Cardiac muscle cell (in vitro differentiated cells and primary cell): Measurements from ENCODE around the gene HSPB9. TPM values are rescaled to one million over a fixed set of nuclear protein-coding genes. Genes with fewer than 3 reads are reported as not detected.
A peak's percentile ranks its signal among the peaks of the same experiment; 100 is the strongest.
"Not testable (repeated sequence)": the region's sequence is repeated elsewhere in the genome, so short reads cannot be mapped to it uniquely, and the experiment has no call there.

Experiments used
- DNase-seq, 2 donors: peaks; one replicate each; pipeline versions ENCODE4 v3.0.0 to v3.0.0-alpha.2; 2010 to 2017; ENCODE audit warnings: low read depth in 1 of 2, low spot score in 1 of 2
- H3K27ac ChIP-seq: fragments of 200-600 bp; sonication (generic); 2 replicates; pipeline ENCODE4 v1.5.1; 2016
- H3K27me3 ChIP-seq: fragments of 200-600 bp; sonication (generic); 2 replicates; pipeline ENCODE4 v1.6.0; 2016; ENCODE audit warnings: control low read depth
- H3K36me3 ChIP-seq: fragments of 200-600 bp; sonication (generic); 2 replicates; pipeline ENCODE4 v1.5.1; 2016; ENCODE audit warnings: control low read depth
- H3K4me1 ChIP-seq: fragments of 200-600 bp; sonication (generic); 2 replicates; pipeline ENCODE4 v1.8.1; 2017; ENCODE audit warnings: low read depth, mild to moderate bottlenecking, mixed run types
- H3K4me3 ChIP-seq: fragments of 200-600 bp; sonication (generic); 2 replicates; pipeline ENCODE4 v1.5.1; 2016; ENCODE audit warnings: mild to moderate bottlenecking
- H3K9me3 ChIP-seq: fragments of 200-600 bp; sonication (generic); 2 replicates; pipeline ENCODE4 v1.5.1; 2017; ENCODE audit warnings: low read depth, mild to moderate bottlenecking, control low read depth
- polyA plus RNA-seq: library from polyadenylated mRNA; unstranded; fragments of >200 nt; fragmentation: Nextera tagmentation; extraction: Ambion mirVana; gene quantifications from 2 replicates; pipeline ENCODE4 v1.2.1, GENCODE V29; 2016
- total RNA-seq: library from RNA; depleted of rRNA; stranded (reverse); fragments of >200 nt; gene quantifications from 2 replicates; pipeline ENCODE4 v1.2.3, GENCODE V29; 2016
- TF ChIP-seq, protein P1 (sequence below): IDR thresholded peaks from 2 replicates; pipeline ENCODE4 v1.5.1; 2012; ENCODE audit warnings: low read depth, mild to moderate bottlenecking, low read length

HSPB9 gene
- total and polyA plus RNA-seq, 2 experiments from 2014 or later = 0.06 to 0.51 TPM

DNA sequence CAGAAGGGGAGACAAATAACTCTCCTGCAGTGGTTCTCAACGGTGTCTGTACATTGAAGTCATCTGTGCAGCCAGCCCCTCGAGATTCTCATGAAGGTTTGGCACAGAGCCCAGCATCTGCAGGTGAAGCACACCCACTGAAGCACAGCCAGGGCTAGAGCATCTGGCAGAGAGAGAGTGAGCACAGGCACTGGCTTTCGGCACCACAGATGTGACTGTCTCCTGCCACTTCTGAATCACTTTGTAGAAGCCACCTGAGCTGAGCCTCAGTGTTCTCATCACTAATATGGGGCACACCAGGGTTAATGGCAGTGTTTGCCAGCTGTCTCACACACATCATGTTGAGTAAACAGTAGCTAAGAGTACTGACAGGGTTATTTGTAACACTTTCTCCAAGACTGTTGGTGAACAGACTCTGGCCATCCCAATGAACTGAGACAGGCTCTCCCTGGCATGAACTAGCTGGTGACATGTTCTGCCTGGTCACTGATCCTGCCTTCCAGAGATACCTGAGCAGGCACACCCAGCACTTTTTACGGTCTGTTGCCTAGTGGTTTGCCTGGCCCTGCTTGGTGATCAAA is 10.9 kb downstream of the HSPB9 start:
- H3K4me3 ChIP-seq = no peak overlapping the region
- H3K27ac ChIP-seq = no peak overlapping the region
- H3K27me3 ChIP-seq = no peaks in the 10 kb centered on the region
- peaks cover 9% of the 10 kb centered on the region for H3K4me1 ChIP-seq
- peak in 1 of 2 donors; percentile 43 for DNase-seq
- no peaks in the 10 kb centered on the region for H3K9me3 ChIP-seq
- H3K36me3 ChIP-seq = peaks cover 14% of the 10 kb centered on the region
- TF ChIP-seq, protein P1, sequence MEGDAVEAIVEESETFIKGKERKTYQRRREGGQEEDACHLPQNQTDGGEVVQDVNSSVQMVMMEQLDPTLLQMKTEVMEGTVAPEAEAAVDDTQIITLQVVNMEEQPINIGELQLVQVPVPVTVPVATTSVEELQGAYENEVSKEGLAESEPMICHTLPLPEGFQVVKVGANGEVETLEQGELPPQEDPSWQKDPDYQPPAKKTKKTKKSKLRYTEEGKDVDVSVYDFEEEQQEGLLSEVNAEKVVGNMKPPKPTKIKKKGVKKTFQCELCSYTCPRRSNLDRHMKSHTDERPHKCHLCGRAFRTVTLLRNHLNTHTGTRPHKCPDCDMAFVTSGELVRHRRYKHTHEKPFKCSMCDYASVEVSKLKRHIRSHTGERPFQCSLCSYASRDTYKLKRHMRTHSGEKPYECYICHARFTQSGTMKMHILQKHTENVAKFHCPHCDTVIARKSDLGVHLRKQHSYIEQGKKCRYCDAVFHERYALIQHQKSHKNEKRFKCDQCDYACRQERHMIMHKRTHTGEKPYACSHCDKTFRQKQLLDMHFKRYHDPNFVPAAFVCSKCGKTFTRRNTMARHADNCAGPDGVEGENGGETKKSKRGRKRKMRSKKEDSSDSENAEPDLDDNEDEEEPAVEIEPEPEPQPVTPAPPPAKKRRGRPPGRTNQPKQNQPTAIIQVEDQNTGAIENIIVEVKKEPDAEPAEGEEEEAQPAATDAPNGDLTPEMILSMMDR = no peak

DNA sequence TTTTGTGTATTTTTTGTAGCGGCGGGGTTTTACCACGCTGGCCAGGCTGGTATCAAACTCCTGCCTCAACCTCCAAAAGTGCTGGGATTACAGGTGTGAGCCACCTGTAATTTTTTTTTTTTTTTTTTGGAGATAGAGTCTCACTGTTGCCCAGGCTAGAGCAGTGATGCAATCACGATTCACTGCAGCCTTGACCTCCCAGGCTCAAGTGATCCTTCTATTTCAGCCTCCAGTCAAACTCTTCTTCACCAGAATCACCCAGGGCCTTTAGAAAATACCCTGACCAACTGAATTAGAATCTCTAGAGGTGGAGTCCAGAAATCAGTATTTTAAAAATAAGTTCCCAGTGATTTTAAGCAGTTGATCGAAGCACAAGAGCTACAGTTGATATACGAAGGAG is 12.5 kb downstream of the HSPB9 start:
- H3K9me3 ChIP-seq = no peaks in the 10 kb centered on the region
- no peak for DNase-seq
- H3K27ac ChIP-seq = peak overlapping the region; percentile 34
- peaks cover 9% of the 10 kb centered on the region for H3K4me1 ChIP-seq
- no peaks in the 10 kb centered on the region for H3K36me3 ChIP-seq
- TF ChIP-seq, protein P1 = no peak
- no peaks in the 10 kb centered on the region for H3K27me3 ChIP-seq
- H3K4me3 ChIP-seq = no peak overlapping the region

GRCh38 chr17:42135664-42136653 is 13.4 kb downstream of the HSPB9 start:
- peak overlapping the region; percentile 34 for H3K27ac ChIP-seq
- H3K9me3 ChIP-seq = no peaks in the 10 kb centered on the region
- H3K4me1 ChIP-seq = peaks cover 9% of the 10 kb centered on the region
- TF ChIP-seq, protein P1 = no peak
- H3K27me3 ChIP-seq = no peaks in the 10 kb centered on the region
- no peaks in the 10 kb centered on the region for H3K36me3 ChIP-seq
- peak; percentile 41 to 86 for DNase-seq
- H3K4me3 ChIP-seq = no peak overlapping the region

GRCh38 chr17:42136654-42137051 is 14.0 kb downstream of the HSPB9 start:
- no peak for DNase-seq
- Histone ChIP-seq H3K36me3 (no peaks in the 10 kb centered on the region), H3K9me3 (no peaks in the 10 kb centered on the region), H3K27me3 (no peaks in the 10 kb centered on the region), H3K4me1 (peaks cover 15% of the 10 kb centered on the region), H3K4me3 (no peak overlapping the region), H3K27ac (no peak overlapping the region)
- TF ChIP-seq, protein P1 = no peak

DNA sequence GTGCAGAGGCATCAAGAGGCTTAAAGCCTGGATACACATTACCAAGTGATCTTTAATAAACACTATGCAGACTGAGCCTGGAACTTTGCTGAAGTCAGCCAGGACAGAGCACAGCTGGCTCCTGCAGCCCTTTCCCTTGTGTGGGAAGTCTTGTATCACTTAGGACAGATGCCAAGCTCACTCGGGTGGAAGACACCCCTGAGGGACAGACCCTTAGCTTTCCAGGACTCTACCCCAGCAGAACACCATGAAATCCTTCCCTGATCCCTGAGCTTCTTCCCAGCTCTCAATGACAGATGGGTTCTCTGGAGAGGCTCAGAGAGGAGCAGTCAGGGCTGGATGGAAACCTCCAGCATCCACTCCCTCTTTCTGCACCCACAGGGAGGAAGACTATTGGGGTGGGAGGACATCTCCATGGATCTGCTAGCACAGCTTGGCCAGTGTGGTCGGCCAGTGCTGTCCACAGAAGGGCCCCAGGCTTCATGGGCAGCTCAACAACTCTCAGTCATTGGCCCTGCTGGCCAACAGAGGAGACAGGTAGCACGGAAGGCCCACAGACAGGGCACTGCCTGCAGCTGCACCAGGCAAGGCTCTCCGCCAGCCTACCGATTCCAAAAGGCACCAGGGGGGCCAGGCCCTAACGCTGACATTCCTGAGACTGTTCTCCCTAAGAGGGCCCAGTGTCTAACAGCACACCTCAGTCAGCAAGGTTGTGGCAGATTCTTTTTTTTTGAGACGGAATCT is 16.3 kb downstream of the HSPB9 start:
- peak overlapping the region; percentile 40 for H3K27ac ChIP-seq
- no peaks in the 10 kb centered on the region for H3K36me3 ChIP-seq
- H3K4me3 ChIP-seq = no peak overlapping the region
- peaks cover 32% of the 10 kb centered on the region for H3K4me1 ChIP-seq
- no peaks in the 10 kb centered on the region for H3K9me3 ChIP-seq
- TF ChIP-seq, protein P1 = no peak
- peak in 1 of 2 donors; percentile 37 for DNase-seq
- no peaks in the 10 kb centered on the region for H3K27me3 ChIP-seq

GRCh38 chr17:42140690-42141089 is 18.1 kb downstream of the HSPB9 start:
- not testable (repeated sequence) for H3K4me3 ChIP-seq, H3K27me3 ChIP-seq, H3K9me3 ChIP-seq, H3K36me3 ChIP-seq, DNase-seq
- Histone ChIP-seq H3K27ac (peak overlapping the region; percentile 85), H3K4me1 (peaks cover 28% of the 10 kb centered on the region)
